ENCODE results near the gene ZC3H13. TPM values are rescaled to one million over a fixed set of nuclear protein-coding genes. Genes with fewer than 3 reads are reported as not detected.

Gene ZC3H13
- total and polyA plus RNA-seq, 2 of the 8 experiments (the other 6 are each of a cell fraction or from before 2014, with no cell fraction given) = 5.1 to 57.8 TPM

DNA sequence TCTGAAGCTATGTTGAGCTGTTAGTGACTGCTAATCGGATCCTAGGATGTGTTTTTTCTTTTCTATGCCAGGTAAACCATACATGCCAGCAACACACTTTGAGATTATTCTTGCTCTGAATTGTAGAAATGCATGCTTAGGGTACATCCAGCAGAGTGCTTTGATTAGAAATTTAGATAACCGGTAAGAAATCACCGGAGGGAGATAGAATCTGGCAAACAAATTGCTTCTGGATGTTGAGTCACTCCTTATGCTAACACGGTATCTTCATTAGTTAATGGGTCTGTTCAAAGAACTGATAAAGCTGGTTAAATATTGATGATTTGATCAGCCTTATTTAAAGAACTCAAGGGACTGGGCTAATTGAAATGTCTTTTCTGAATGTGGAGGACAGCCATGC, 115.9 kb downstream of the ZC3H13 start (continued):
- TF ChIP-seq CHD7 (IDR thresholded peaks at IDR 0.05; ENCODE audit: insufficient replicate concordance, low read length) (no peak), POLR2A (IDR thresholded peaks at IDR 0.05; ENCODE audit: control extremely low read depth in 1 of 2, low read depth in 2 of 2, low read length in 2 of 2) (no peak), SP1 (IDR thresholded peaks at IDR 0.05; ENCODE audit: low read depth, low read length) (no peak), CBX8 (IDR thresholded peaks at IDR 0.05; ENCODE audit: borderline replicate concordance, low read depth, low read length) (no peak), KDM5A (IDR thresholded peaks at IDR 0.05; ENCODE audit: low read length) (no peak), CEBPB (IDR thresholded peaks at IDR 0.05; ENCODE audit: low read depth, low read length) (no peak), ATF2 (IDR thresholded peaks at IDR 0.05; ENCODE audit: low read length) (no peak)

Data from H1 (cell line).